ENCODE data around the gene CD2AP.
"Not testable (repeated sequence)": the region's sequence is repeated elsewhere in the genome, so short reads cannot be mapped to it uniquely, and the experiment has no call there.

CD2AP gene

DNA sequence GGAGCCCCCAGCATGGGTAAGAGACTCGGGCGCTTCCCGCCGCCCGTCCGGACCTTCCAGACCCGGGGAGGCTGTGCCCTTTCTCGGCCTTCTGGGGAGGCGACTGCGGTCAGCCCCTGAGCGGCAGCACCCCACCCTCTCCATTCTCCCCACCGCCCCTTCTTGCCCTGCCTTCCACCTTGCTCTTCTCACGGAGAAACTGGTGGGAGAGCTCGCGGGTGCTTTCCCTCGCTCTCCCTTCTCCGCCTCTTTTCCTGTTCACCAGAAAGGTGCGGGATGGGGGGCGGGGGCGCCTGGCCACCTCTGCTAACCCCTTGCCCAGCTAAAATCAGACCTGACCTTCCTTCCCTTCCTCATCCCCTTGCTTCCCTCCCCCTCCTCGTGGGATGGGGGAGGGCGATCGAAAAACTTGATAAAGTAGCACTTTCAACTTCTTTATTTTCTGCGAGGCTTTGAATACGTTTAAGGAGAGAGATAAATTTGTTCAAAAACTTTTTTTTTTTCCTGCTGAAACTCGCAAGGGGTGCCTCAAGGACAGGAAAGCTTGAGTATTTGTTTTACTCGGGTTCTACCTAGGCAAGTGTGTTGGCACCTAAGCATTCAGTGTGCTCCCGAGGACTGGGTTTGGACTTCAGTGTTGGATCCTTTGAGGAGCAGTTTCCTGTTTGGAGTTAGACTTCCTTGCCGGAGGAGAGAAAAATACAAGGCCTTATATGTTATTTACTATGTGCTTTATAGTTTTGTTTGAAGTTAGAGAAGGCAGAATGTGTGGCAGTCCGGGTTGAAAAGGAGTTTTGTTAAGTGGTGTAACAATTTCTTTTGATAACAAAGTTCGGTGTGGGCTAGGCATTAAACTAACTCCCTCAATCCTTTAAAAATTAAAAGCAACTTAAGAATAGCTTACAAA lies 897 bp downstream of the CD2AP start:
- peak overlapping the region; percentile 79 for H3K4me3 ChIP-seq (ENCODE audit: low read depth, low read length)
- DNase-seq (ENCODE audit: low read depth), result no peak
- TF ChIP-seq, protein P1, sequence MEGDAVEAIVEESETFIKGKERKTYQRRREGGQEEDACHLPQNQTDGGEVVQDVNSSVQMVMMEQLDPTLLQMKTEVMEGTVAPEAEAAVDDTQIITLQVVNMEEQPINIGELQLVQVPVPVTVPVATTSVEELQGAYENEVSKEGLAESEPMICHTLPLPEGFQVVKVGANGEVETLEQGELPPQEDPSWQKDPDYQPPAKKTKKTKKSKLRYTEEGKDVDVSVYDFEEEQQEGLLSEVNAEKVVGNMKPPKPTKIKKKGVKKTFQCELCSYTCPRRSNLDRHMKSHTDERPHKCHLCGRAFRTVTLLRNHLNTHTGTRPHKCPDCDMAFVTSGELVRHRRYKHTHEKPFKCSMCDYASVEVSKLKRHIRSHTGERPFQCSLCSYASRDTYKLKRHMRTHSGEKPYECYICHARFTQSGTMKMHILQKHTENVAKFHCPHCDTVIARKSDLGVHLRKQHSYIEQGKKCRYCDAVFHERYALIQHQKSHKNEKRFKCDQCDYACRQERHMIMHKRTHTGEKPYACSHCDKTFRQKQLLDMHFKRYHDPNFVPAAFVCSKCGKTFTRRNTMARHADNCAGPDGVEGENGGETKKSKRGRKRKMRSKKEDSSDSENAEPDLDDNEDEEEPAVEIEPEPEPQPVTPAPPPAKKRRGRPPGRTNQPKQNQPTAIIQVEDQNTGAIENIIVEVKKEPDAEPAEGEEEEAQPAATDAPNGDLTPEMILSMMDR (IDR thresholded peaks at IDR 0.05; ENCODE audit: low read depth, low read length, missing control alignments), result no peak
- in situ Hi-C loops (cut with HindIII; ENCODE audit: low sequenced_read_pairs), result loop anchor here (5.0 kb wide), 2 partner anchors 64 to 104 kb away; no protein-coding TSS in a partner anchor

GRCh38 chr6:47479140-47479508 lies 1.5 kb downstream of the CD2AP start:
- TF ChIP-seq, protein P1 (IDR thresholded peaks at IDR 0.05; ENCODE audit: low read depth, low read length, missing control alignments), result no peak
- in situ Hi-C loops (cut with HindIII; ENCODE audit: low sequenced_read_pairs), result loop anchor here (5.0 kb wide), 2 partner anchors 63 to 103 kb away; no protein-coding TSS in a partner anchor
- no peak for DNase-seq (ENCODE audit: low read depth)
- H3K4me3 ChIP-seq (ENCODE audit: low read depth, low read length), result peak overlapping the region; percentile 79

DNA sequence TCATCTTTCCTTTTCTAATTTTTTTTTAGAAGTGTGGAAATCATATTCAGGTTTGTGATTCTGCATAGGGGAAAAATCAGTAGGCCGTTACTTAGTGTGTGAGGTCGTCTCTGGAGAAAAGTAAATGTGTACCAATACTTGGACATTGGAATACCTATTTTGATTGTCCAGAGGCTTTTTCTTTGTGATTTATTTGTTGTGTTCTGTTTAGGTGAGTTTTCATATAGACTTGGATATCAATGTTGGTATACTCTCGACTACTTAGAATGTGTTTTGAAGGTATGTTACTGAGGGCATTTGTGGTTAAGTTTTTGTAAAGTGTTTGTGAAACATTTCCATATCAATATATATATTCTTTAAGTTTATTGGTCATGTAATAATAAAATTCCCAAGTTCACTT lies 2.3 kb downstream of the CD2AP start:
- DNase-seq (ENCODE audit: low read depth), result no peak
- TF ChIP-seq, protein P1 (IDR thresholded peaks at IDR 0.05; ENCODE audit: low read depth, low read length, missing control alignments), result no peak
- in situ Hi-C loops (cut with HindIII; ENCODE audit: low sequenced_read_pairs), result loop anchor here (5.0 kb wide), 2 partner anchors 62 to 102 kb away; no protein-coding TSS in a partner anchor
- H3K4me3 ChIP-seq (ENCODE audit: low read depth, low read length), result peak overlapping the region; percentile 79

GRCh38 chr6:47481213-47481612 lies 3.6 kb downstream of the CD2AP start:
- DNase-seq (ENCODE audit: low read depth); in situ Hi-C loops (cut with HindIII; ENCODE audit: low sequenced_read_pairs); H3K4me3 ChIP-seq (ENCODE audit: low read depth, low read length): not testable (repeated sequence)

DNA sequence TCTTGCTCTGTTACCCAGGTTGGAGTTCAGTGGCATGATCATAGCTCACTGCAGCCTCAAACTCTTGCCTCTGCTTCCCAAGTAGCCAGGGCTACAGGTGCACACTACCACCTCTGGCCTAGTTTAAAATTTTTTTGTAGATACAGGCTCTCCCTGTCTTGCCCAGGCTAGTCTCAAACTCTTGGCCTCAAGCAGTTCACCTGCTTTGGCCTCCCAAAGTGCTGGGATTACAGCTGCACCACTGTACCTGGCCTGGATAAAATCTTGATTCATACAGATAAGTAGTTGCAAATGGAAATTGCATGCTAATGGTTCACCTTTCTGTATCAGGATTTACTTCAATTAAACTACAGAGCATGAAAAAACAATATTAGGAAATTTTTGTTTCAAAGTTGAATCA lies 4.2 kb downstream of the CD2AP start:
- TF ChIP-seq, protein P1 (IDR thresholded peaks at IDR 0.05; ENCODE audit: low read depth, low read length, missing control alignments), result no peak
- no peak for DNase-seq (ENCODE audit: low read depth)
- in situ Hi-C loops (cut with HindIII; ENCODE audit: low sequenced_read_pairs), result no loop called here
- H3K4me3 ChIP-seq (ENCODE audit: low read depth, low read length), result no peak overlapping the region

GRCh38 chr6:47483516-47483852 lies 5.9 kb downstream of the CD2AP start:
- DNase-seq (ENCODE audit: low read depth), result no peak
- TF ChIP-seq, protein P1 (IDR thresholded peaks at IDR 0.05; ENCODE audit: low read depth, low read length, missing control alignments), result no peak
- in situ Hi-C loops (cut with HindIII; ENCODE audit: low sequenced_read_pairs), result no loop called here
- H3K4me3 ChIP-seq (ENCODE audit: low read depth, low read length), result no peak overlapping the region

DNA sequence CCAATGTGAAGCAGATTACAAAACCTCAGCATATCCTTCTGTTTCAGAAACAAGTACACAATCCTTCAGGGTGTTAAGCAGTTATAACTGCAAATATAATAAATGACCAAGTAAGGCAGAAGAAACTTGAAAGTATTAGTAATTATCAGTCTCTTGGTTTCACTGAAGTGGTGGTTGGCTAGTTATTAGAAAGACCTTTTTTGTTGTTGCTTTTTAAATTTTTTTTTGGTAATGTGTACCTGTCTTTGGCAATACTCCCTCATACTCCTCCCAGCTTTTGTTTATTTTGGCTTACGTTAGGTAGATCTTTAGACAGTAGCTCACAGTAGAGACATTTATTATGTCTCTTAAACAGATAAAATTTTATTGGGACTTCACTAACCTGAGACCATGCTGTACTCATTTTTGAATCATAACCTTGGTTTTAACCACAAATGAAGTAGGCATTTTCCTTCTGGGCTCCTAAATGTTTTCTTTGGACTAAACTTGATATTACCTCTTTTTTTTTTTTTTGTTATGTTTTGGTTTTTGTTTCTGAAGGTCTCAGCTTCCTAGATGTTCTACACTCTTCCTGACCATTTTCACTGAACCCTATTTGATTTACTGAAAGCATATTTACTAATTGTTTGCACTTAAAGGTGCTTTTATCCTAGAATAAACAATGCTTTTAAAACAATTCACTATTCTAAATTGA lies 6.4 kb downstream of the CD2AP start:
- H3K4me3 ChIP-seq (ENCODE audit: low read depth, low read length), result no peak overlapping the region
- DNase-seq (ENCODE audit: low read depth), result peak; percentile 50

More for the DNA sequence above, 6.4 kb downstream of the CD2AP start:
- TF ChIP-seq, protein P1 (IDR thresholded peaks at IDR 0.05; ENCODE audit: low read depth, low read length, missing control alignments), result no peak
- in situ Hi-C loops (cut with HindIII; ENCODE audit: low sequenced_read_pairs), result no loop called here

All from astrocyte of the cerebellum (primary cell).